GM18861 (cell line): ENCODE measurements around the gene AMPD1.

Source experiments
- ATAC-seq: cut with Tn5 transposase; IDR thresholded peaks from one replicate; pipeline ENCODE4 v1.9.1; 2021; ENCODE audit not compliant: unreplicated experiment

AMPD1 gene

GRCh38 chr1:114641377-114641776, 54.0 kb downstream of the AMPD1 start:
- ATAC-seq, result no peak

GRCh38 chr1:114638910-114639309, 56.4 kb downstream of the AMPD1 start:
- ATAC-seq, result no peak

GRCh38 chr1:114632427-114632826, 62.9 kb downstream of the AMPD1 start:
- no peak for ATAC-seq

- ATAC-seq, result no peak
These were observed 68.2 kb downstream of the AMPD1 start for GRCh38 chr1:114627107-114627506.

GRCh38 chr1:114623364-114623763, 72.0 kb downstream of the AMPD1 start:
- no peak for ATAC-seq
